T-helper 1 cell treated with Interleukin-12 subunit alpha and Interleukin-12 subunit beta and Interleukin-4 antibody, amounts not matched to agents 30 μg/mL and 1 μg/mL, for 36 hours (primary cell): ENCODE measurements around the gene PLD5.
"Not testable (repeated sequence)": the region's sequence is repeated elsewhere in the genome, so short reads cannot be mapped to it uniquely, and the experiment has no call there.

Source experiments
- H3K27ac Mint-ChIP-seq: one replicate; pipeline ENCODE4 v1.8.0; 2021; ENCODE audit warnings: mild to moderate bottlenecking, mixed read lengths
- H3K27me3 Mint-ChIP-seq: one replicate; pipeline ENCODE4 v1.8.0; 2021; ENCODE audit warnings: low read depth, mixed read lengths
- H3K36me3 Mint-ChIP-seq: one replicate; pipeline ENCODE4 v1.8.0; 2021; ENCODE audit warnings: low read depth, mixed read lengths
- H3K4me1 Mint-ChIP-seq: one replicate; pipeline ENCODE4 v1.8.0; 2021; ENCODE audit warnings: low read depth, mixed read lengths
- H3K4me3 Mint-ChIP-seq: one replicate; pipeline ENCODE4 v1.8.0; 2021; ENCODE audit warnings: mild to moderate bottlenecking, moderate library complexity, mixed read lengths
- H3K9me3 Mint-ChIP-seq: one replicate; pipeline ENCODE4 v1.8.0; 2021; ENCODE audit warnings: mixed read lengths

The PLD5 gene

GRCh38 chr1:242240077-242240476 is 284.4 kb downstream of the PLD5 start:
- H3K4me3 Mint-ChIP-seq, result no peak overlapping the region
- peaks cover 2% of the 10 kb centered on the region for H3K4me1 Mint-ChIP-seq
- H3K36me3 Mint-ChIP-seq, result no peaks in the 10 kb centered on the region
- no peak overlapping the region for H3K27ac Mint-ChIP-seq
- no peaks in the 10 kb centered on the region for H3K27me3 Mint-ChIP-seq
- H3K9me3 Mint-ChIP-seq, result no peaks in the 10 kb centered on the region

GRCh38 chr1:242239398-242239797 is 285.1 kb downstream of the PLD5 start:
- no peaks in the 10 kb centered on the region for H3K27me3 Mint-ChIP-seq
- H3K9me3 Mint-ChIP-seq, result no peaks in the 10 kb centered on the region
- no peak overlapping the region for H3K4me3 Mint-ChIP-seq
- H3K4me1 Mint-ChIP-seq, result peaks cover 2% of the 10 kb centered on the region
- no peaks in the 10 kb centered on the region for H3K36me3 Mint-ChIP-seq
- H3K27ac Mint-ChIP-seq, result no peak overlapping the region

GRCh38 chr1:242237051-242237450 is 287.4 kb downstream of the PLD5 start:
- Mint-ChIP-seq H3K27ac (no peak overlapping the region), H3K4me3 (no peak overlapping the region), H3K9me3 (no peaks in the 10 kb centered on the region), H3K27me3 (no peaks in the 10 kb centered on the region), H3K36me3 (no peaks in the 10 kb centered on the region), H3K4me1 (peaks cover 2% of the 10 kb centered on the region)

- Mint-ChIP-seq H3K9me3 (no peaks in the 10 kb centered on the region), H3K4me3 (no peak overlapping the region), H3K36me3 (no peaks in the 10 kb centered on the region), H3K4me1 (no peaks in the 10 kb centered on the region), H3K27ac (no peak overlapping the region), H3K27me3 (no peaks in the 10 kb centered on the region)
Measured at GRCh38 chr1:242228991-242229390, 295.5 kb downstream of the PLD5 start.

DNA sequence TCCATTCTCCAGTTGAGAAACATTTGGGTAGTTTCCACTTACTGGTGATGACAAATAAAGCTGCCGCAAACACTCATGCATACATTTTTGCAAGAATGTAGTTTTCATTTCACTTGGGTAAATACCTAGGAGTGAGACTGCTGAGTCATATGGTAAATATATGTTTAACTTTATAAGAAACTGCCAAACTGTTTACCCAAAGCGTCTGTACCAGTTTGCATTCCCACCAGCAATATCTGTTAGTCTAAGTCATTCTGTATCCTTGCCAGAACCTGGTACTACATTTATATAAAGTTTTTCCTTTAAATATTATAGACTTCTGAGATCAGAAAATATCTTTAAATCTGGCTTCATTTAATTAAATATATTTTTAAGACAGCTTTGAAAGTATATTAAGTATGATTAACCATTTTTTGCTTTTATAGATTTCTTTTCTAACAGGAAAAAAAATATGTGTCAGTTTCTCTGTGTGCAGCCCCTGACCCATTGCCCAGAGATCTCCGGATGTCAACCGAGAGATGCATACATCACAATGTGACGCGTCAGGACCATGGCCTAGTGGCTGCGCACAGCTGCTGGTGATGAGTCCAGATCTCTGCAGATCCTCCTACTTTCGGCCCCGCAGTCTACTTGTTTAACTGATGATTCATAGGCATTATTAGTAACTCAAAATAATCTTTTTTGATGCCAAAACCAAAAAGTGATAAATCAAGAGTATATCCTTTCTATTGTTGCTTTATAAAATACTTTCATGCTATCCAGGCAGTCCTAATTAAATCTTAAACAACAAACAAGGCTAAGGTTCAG is 298.5 kb downstream of the PLD5 start:
- Mint-ChIP-seq H3K27me3 (no peaks in the 10 kb centered on the region), H3K4me3 (no peak overlapping the region), H3K4me1 (no peaks in the 10 kb centered on the region), H3K27ac (no peak overlapping the region), H3K9me3 (no peaks in the 10 kb centered on the region), H3K36me3 (no peaks in the 10 kb centered on the region)

GRCh38 chr1:242224878-242225766 is 299.4 kb downstream of the PLD5 start:
- H3K36me3 Mint-ChIP-seq, H3K4me3 Mint-ChIP-seq: not testable (repeated sequence)

GRCh38 chr1:242224461-242224860 is 300.0 kb downstream of the PLD5 start:
- H3K4me1 Mint-ChIP-seq, result no peaks in the 10 kb centered on the region
- no peaks in the 10 kb centered on the region for H3K36me3 Mint-ChIP-seq
- no peak overlapping the region for H3K27ac Mint-ChIP-seq
- no peaks in the 10 kb centered on the region for H3K27me3 Mint-ChIP-seq
- no peak overlapping the region for H3K4me3 Mint-ChIP-seq
- no peaks in the 10 kb centered on the region for H3K9me3 Mint-ChIP-seq

More at GRCh38 chr1:242224878-242225766, 299.4 kb downstream of the PLD5 start:
- not testable (repeated sequence) for H3K4me1 Mint-ChIP-seq, H3K9me3 Mint-ChIP-seq, H3K27ac Mint-ChIP-seq, H3K27me3 Mint-ChIP-seq

DNA sequence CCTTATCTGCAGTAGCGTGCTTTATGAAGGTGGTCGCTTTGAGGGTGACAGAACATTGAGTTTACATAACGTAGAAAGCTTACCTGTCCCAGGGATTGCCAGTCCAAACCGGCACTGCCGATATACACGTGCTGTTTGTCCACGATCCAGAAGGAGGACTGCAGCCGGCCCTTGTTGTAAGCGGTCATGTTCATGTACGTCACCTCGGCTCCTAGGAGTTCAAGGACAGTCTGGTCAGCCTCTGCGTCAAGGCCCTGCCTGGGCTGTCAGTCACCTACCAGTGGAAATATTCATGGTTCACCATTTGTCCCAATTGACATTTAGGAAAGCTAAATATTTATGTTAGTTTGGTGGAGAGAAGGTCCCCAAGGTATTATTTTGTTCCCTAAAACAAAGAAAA is 304.6 kb downstream of the PLD5 start:
- Mint-ChIP-seq H3K27me3 (no peaks in the 10 kb centered on the region), H3K27ac (no peak overlapping the region), H3K4me1 (no peaks in the 10 kb centered on the region), H3K4me3 (no peak overlapping the region), H3K36me3 (no peaks in the 10 kb centered on the region), H3K9me3 (peaks cover 4% of the 10 kb centered on the region)

- H3K36me3 Mint-ChIP-seq, result no peaks in the 10 kb centered on the region
- H3K9me3 Mint-ChIP-seq, result peaks cover 4% of the 10 kb centered on the region
- no peak overlapping the region for H3K27ac Mint-ChIP-seq
- no peak overlapping the region for H3K4me3 Mint-ChIP-seq
- H3K4me1 Mint-ChIP-seq, result no peaks in the 10 kb centered on the region
- no peaks in the 10 kb centered on the region for H3K27me3 Mint-ChIP-seq
Measured at GRCh38 chr1:242219298-242219901, 305.1 kb downstream of the PLD5 start.

DNA sequence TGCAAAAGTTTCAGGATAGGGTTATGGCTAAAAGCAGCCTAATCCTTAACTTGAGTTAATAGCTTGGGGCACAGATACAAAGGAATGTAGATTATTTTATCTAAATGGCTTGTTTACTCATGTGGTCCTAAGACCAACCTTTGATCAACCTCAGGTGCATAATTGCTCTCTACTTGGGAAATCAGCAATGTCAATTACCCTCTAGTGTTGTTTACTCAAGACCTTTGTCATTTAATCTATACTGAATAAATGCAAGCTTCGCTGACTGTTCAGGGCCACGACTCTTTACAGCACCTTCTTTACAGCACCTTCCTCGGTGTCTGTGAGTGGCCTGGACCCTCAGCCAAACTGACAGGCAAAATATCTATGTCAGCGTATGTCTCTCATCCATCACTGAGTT is 308.1 kb downstream of the PLD5 start:
- H3K36me3 Mint-ChIP-seq, result no peaks in the 10 kb centered on the region
- H3K4me1 Mint-ChIP-seq, result no peaks in the 10 kb centered on the region
- H3K9me3 Mint-ChIP-seq, result peaks cover 4% of the 10 kb centered on the region
- H3K4me3 Mint-ChIP-seq, result no peak overlapping the region
- H3K27me3 Mint-ChIP-seq, result no peaks in the 10 kb centered on the region
- H3K27ac Mint-ChIP-seq, result no peak overlapping the region

- not testable (repeated sequence) for H3K9me3 Mint-ChIP-seq, H3K36me3 Mint-ChIP-seq, H3K27me3 Mint-ChIP-seq, H3K4me1 Mint-ChIP-seq, H3K4me3 Mint-ChIP-seq, H3K27ac Mint-ChIP-seq
Measured at GRCh38 chr1:242214455-242214854, 310.0 kb downstream of the PLD5 start.

- H3K9me3 Mint-ChIP-seq, H3K27ac Mint-ChIP-seq, H3K4me1 Mint-ChIP-seq, H3K4me3 Mint-ChIP-seq, H3K27me3 Mint-ChIP-seq, H3K36me3 Mint-ChIP-seq: not testable (repeated sequence)
Measured at GRCh38 chr1:242212961-242213360, 311.5 kb downstream of the PLD5 start.

DNA sequence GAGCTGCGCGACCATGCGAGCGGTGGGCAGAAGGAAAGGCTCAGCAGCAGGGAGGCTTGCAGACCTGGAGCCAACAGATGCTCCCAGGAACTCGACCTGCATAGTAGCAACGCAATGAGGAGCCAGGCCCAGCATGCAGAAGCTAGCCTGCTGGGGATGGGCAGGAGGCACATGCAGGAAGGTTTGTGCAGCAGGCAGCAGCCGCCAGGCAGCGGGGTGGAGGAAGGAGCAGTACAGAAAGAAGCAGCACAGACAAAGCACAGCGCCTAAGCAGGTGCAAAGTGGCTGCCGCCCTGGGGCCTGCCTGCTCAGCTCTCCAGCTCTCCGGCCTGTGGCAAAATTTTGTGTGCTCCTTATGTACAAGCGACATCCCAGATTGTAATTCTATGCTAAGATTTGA is 312.1 kb downstream of the PLD5 start:
- no peaks in the 10 kb centered on the region for H3K36me3 Mint-ChIP-seq
- peaks cover 4% of the 10 kb centered on the region for H3K9me3 Mint-ChIP-seq
- H3K27ac Mint-ChIP-seq, result no peak overlapping the region
- H3K27me3 Mint-ChIP-seq, result no peaks in the 10 kb centered on the region
- H3K4me1 Mint-ChIP-seq, result no peaks in the 10 kb centered on the region
- H3K4me3 Mint-ChIP-seq, result no peak overlapping the region

GRCh38 chr1:242211254-242212022 is 313.1 kb downstream of the PLD5 start:
- Mint-ChIP-seq H3K36me3 (no peaks in the 10 kb centered on the region), H3K4me1 (no peaks in the 10 kb centered on the region), H3K27me3 (no peaks in the 10 kb centered on the region), H3K9me3 (peaks cover 4% of the 10 kb centered on the region), H3K27ac (no peak overlapping the region), H3K4me3 (no peak overlapping the region)
